ENCODE measurements around the gene PSME2. TPM values are rescaled to one million over a fixed set of nuclear protein-coding genes. Genes with fewer than 3 reads are reported as not detected.
"Not testable (repeated sequence)": the region's sequence is repeated elsewhere in the genome, so short reads cannot be mapped to it uniquely, and the experiment has no call there.

Gene PSME2
- total RNA-seq, 1 experiment from 2014 or later: 126 TPM

GRCh38 chr14:24106672-24107271 lies 39.6 kb downstream of the PSME2 start:
- H3K4me2 ChIP-seq (ENCODE audit: insufficient read depth, insufficient read length, low read length): no peak overlapping the region
- no peak overlapping the region for H3K14ac ChIP-seq (ENCODE audit: insufficient read depth, low read length)
- H3T11ph ChIP-seq (ENCODE audit: low read length): no peak overlapping the region
- no peak overlapping the region for H2AFZ ChIP-seq (ENCODE audit: low read length)
- Mint-ChIP-seq H3K4me1 (peaks cover 3 to 5% of the 10 kb centered on the region in 2 experiments), H3K9me3 (peaks cover 18 to 19% of the 10 kb centered on the region in 2 experiments), H3K4me3 (no peak overlapping the region; a peak in 1 of 5 replicates), H3K27ac (no peak overlapping the region), H3K36me3 (ENCODE audit: insufficient read depth in 1 of 3, low read depth in 3 of 3) (peaks cover 29 to 33% (median 33%) of the 10 kb centered on the region in 3 experiments), H3K27me3 (ENCODE audit: low read depth) (no peaks in the 10 kb centered on the region)
- no peaks in the 10 kb centered on the region for H3K23me2 ChIP-seq (ENCODE audit: insufficient read length, low read depth, low read length, poor library complexity, severe bottlenecking)
- no peak overlapping the region for H2BK5ac ChIP-seq (ENCODE audit: insufficient read length, low read length)
- no peak overlapping the region for H3K56ac ChIP-seq (ENCODE audit: insufficient read length, low read depth, low read length)
- no peak overlapping the region for H2BK120ac ChIP-seq (ENCODE audit: low read depth, low read length, poor library complexity, severe bottlenecking)
- DNase-seq: no peak
- H3K27me3 ChIP-seq (ENCODE audit: insufficient read depth, low read length): no peaks in the 10 kb centered on the region
- H3K4ac ChIP-seq (ENCODE audit: low read depth, low read length): no peak overlapping the region
- no peak overlapping the region for H3K27ac ChIP-seq (ENCODE audit: insufficient read length, low read depth, low read length)
- H4K5ac ChIP-seq (ENCODE audit: insufficient read length, low read depth, low read length): no peak overlapping the region
- H3K23ac ChIP-seq (ENCODE audit: insufficient read length, low read depth, low read length): no peak overlapping the region
- no peaks in the 10 kb centered on the region for H3K9me3 ChIP-seq (ENCODE audit: control insufficient read depth, low read depth, low read length)
- H2BK15ac ChIP-seq (ENCODE audit: low read depth, low read length): no peak overlapping the region
- no peak overlapping the region for H4K91ac ChIP-seq (ENCODE audit: insufficient read length, low read depth, low read length)
- no peak overlapping the region for H3K9ac ChIP-seq (ENCODE audit: extremely low read depth, insufficient read length, low read length)
- H4K8ac ChIP-seq (replicated peaks; ENCODE audit: insufficient read length, low read depth, low read length): no peak overlapping the region
- no peaks in the 10 kb centered on the region for H4K20me1 ChIP-seq (ENCODE audit: control insufficient read depth, insufficient read depth, insufficient read length)
- no peak overlapping the region for H3K18ac ChIP-seq (ENCODE audit: insufficient read length, low read depth, low read length)
- no peak overlapping the region for H2AK5ac ChIP-seq (ENCODE audit: insufficient read length, low read length)
- no peaks in the 10 kb centered on the region for H3K79me1 ChIP-seq (ENCODE audit: insufficient read depth, low read depth, low read length, poor library complexity, severe bottlenecking)
- no peak for TF ChIP-seq CTCF (conservative IDR thresholded peaks at IDR 0.05)
- no peaks in the 10 kb centered on the region for H3K4me1 ChIP-seq (ENCODE audit: insufficient read depth, low read length)
- no peak overlapping the region for H2BK20ac ChIP-seq (ENCODE audit: low read depth, low read length, poor library complexity, severe bottlenecking)
- H2BK12ac ChIP-seq (ENCODE audit: insufficient read length, low read depth, low read length): no peak overlapping the region
- H3K79me2 ChIP-seq (ENCODE audit: insufficient read depth, low read length): no peaks in the 10 kb centered on the region
- no CpG with 5 or more reads among the region's 4 CpGs for WGBS (ENCODE audit: extremely low coverage, insufficient read length, low lambda C conversion rate)

- not testable (repeated sequence) for H3K9ac ChIP-seq (ENCODE audit: extremely low read depth, insufficient read length, low read length); H3T11ph ChIP-seq (ENCODE audit: low read length); H3K14ac ChIP-seq (ENCODE audit: insufficient read depth, low read length)
Observed at GRCh38 chr14:24105609-24106239, 40.7 kb downstream of the PSME2 start.

More at GRCh38 chr14:24105609-24106239, 40.7 kb downstream of the PSME2 start:
- H4K5ac ChIP-seq (ENCODE audit: insufficient read length, low read depth, low read length); H3K4me3 Mint-ChIP-seq; H4K91ac ChIP-seq (ENCODE audit: insufficient read length, low read depth, low read length); H2BK5ac ChIP-seq (ENCODE audit: insufficient read length, low read length); H3K56ac ChIP-seq (ENCODE audit: insufficient read length, low read depth, low read length); H3K4me2 ChIP-seq (ENCODE audit: insufficient read depth, insufficient read length, low read length); H2BK120ac ChIP-seq (ENCODE audit: low read depth, low read length, poor library complexity, severe bottlenecking); H3K18ac ChIP-seq (ENCODE audit: insufficient read length, low read depth, low read length); H2BK15ac ChIP-seq (ENCODE audit: low read depth, low read length); H3K4me1 Mint-ChIP-seq; H2AK5ac ChIP-seq (ENCODE audit: insufficient read length, low read length); H3K79me1 ChIP-seq (ENCODE audit: insufficient read depth, low read depth, low read length, poor library complexity, severe bottlenecking); H2BK12ac ChIP-seq (ENCODE audit: insufficient read length, low read depth, low read length); H3K27me3 ChIP-seq (ENCODE audit: insufficient read depth, low read length); H2AFZ ChIP-seq (ENCODE audit: low read length); H3K9me3 ChIP-seq (ENCODE audit: control insufficient read depth, low read depth, low read length); H2BK20ac ChIP-seq (ENCODE audit: low read depth, low read length, poor library complexity, severe bottlenecking); H3K23me2 ChIP-seq (ENCODE audit: insufficient read length, low read depth, low read length, poor library complexity, severe bottlenecking); H3K79me2 ChIP-seq (ENCODE audit: insufficient read depth, low read length); H3K4me1 ChIP-seq (ENCODE audit: insufficient read depth, low read length); H4K20me1 ChIP-seq (ENCODE audit: control insufficient read depth, insufficient read depth, insufficient read length); H4K8ac ChIP-seq (replicated peaks; ENCODE audit: insufficient read length, low read depth, low read length); H3K23ac ChIP-seq (ENCODE audit: insufficient read length, low read depth, low read length); H3K27ac ChIP-seq (ENCODE audit: insufficient read length, low read depth, low read length); DNase-seq; H3K27me3 Mint-ChIP-seq (ENCODE audit: low read depth); H3K4ac ChIP-seq (ENCODE audit: low read depth, low read length): not testable (repeated sequence)
- peaks cover 18 to 19% of the 10 kb centered on the region in 2 experiments for H3K9me3 Mint-ChIP-seq
- no CpG with 5 or more reads among the region's 8 CpGs for WGBS (ENCODE audit: extremely low coverage, insufficient read length, low lambda C conversion rate)
- 0 out of 7 replicates have a peak overlapping the region, but pooled peaks of 1 of the 3 experiments have one; percentile 53 for H3K27ac Mint-ChIP-seq
- peaks cover 37 to 42% (median 42%) of the 10 kb centered on the region in 3 experiments for H3K36me3 Mint-ChIP-seq (ENCODE audit: insufficient read depth in 1 of 3, low read depth in 3 of 3)
